ENCODE results near the gene SULT1A1. TPM values are rescaled to one million over a fixed set of nuclear protein-coding genes. Genes with fewer than 3 reads are reported as not detected.

SULT1A1 gene
- total and polyA plus RNA-seq, 2 of the 13 experiments (the other 11 are each of a cell fraction or from before 2014, with no cell fraction given) = 114 to 147 TPM

DNA sequence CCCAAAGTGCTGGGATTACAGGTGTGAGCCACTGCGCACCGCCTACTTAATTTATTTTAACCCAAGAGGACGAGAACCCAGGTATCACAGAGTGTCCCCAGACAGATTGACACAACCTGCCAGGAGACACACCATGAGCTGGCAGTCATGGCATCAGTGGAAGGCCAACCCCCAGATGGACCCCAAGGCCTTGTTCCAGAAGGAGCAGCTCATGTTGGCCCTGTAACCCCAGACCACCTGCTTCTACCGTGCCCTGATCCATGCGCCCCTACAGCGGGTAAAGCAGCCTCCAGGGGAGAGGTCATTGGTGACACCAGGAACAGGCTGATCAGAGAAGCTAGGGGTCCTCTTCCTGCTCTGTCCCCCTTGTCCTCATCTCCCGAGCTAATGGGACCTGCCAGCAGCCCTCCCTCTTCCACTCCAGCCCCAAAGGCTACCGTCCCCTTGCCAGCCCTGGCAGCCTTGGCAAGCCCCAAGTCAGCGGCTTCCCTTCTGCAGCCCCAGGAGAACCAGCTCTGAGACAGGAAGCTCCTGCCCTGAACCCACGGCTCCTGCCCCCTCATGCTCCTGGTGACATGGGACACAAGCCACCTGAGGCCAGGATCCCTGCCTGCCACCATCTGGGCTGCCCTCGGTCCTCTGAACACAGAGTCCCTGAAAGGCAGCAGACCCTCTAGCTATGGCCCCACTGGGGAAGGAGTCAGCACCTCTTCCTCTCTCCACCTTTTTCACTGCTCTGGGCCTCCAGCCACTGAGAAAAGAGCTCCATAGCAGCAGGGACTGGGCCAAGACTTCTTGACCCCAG is 6.3 kb downstream of the SULT1A1 start:
- H3K4me1 ChIP-seq (ENCODE audit: insufficient read depth, low read length) = peaks cover 18% of the 10 kb centered on the region
- ATAC-seq (no peak), DNase-seq (ENCODE audit: low spot score) (no peak), FAIRE-seq (no peak)
- H3K4me2 ChIP-seq (ENCODE audit: low read depth, low read length) = no peak overlapping the region
- no peak overlapping the region for H3K9ac ChIP-seq (ENCODE audit: insufficient read depth, low read depth, low read length)
- WGBS (ENCODE audit: low lambda C conversion rate) = 85% methylated on average over 11 of the region's 11 CpGs
- H2AFZ ChIP-seq (ENCODE audit: low read length) = no peak overlapping the region
- no TSS peak for BruUV-seq (replicated peaks)
- no peaks in the 10 kb centered on the region for H3K27me3 ChIP-seq (ENCODE audit: control insufficient read depth in 1 of 2, insufficient read depth in 2 of 2, low read length in 2 of 2)
- POLR2A ChIA-PET = interaction anchor here (0.7 kb wide), 1 partner anchor 9 kb away, joined by 3 read pairs; no protein-coding TSS in a partner anchor
- no peak overlapping the region for H3K4me3 ChIP-seq (replicated peaks in 1 of 3; ENCODE audit: insufficient read depth in 1 of 3, low read depth in 2 of 3, low read length in 3 of 3)
- H3K9me3 ChIP-seq (ENCODE audit: low read length) = no peaks in the 10 kb centered on the region
- peaks cover 0 to 17% of the 10 kb centered on the region in 2 experiments; a peak in 4 of 5 replicates for H3K36me3 ChIP-seq (replicated peaks in 1 of 2; ENCODE audit: control insufficient read depth in 1 of 2, insufficient read depth in 2 of 2, low read length in 2 of 2)
- no peak overlapping the region for H3K27ac ChIP-seq (ENCODE audit: extremely low read length, insufficient read depth, low read length)
- CTCF ChIA-PET (ENCODE audit: low intra/inter-chr PET ratio, low total read pairs) = no interaction called here
- intact Hi-C loops (cut with micrococcal nuclease; ENCODE audit: unreplicated experiment) (no loop called here), in situ Hi-C loops (cut with HindIII; ENCODE audit: extremely low pct_ligation_motif_present, low pct_unique_long_range_greater_than_20kb) (no loop called here)
- H4K20me1 ChIP-seq (ENCODE audit: insufficient read depth, low read length) = no peaks in the 10 kb centered on the region
- peaks cover 2% of the 10 kb centered on the region for H3K79me2 ChIP-seq (ENCODE audit: insufficient read depth, low read length)
- TF ChIP-seq, protein P1, sequence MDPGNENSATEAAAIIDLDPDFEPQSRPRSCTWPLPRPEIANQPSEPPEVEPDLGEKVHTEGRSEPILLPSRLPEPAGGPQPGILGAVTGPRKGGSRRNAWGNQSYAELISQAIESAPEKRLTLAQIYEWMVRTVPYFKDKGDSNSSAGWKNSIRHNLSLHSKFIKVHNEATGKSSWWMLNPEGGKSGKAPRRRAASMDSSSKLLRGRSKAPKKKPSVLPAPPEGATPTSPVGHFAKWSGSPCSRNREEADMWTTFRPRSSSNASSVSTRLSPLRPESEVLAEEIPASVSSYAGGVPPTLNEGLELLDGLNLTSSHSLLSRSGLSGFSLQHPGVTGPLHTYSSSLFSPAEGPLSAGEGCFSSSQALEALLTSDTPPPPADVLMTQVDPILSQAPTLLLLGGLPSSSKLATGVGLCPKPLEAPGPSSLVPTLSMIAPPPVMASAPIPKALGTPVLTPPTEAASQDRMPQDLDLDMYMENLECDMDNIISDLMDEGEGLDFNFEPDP (CRISPR knock-in tag; conservative IDR thresholded peaks at IDR 0.05) = no peak
- TF ChIP-seq ZNF335 (CRISPR knock-in tag; IDR thresholded peaks at IDR 0.05) (no peak), ZFP36L1 (CRISPR knock-in tag; IDR thresholded peaks at IDR 0.05) (no peak), ZNF225 (CRISPR knock-in tag; IDR thresholded peaks at IDR 0.05) (0 out of 2 replicates have a peak, but pooled peaks have one; percentile 19), ZNF17 (CRISPR knock-in tag; IDR thresholded peaks at IDR 0.05) (no peak), YEATS4 (CRISPR knock-in tag; IDR thresholded peaks at IDR 0.05; ENCODE audit: borderline replicate concordance) (no peak), MIXL1 (CRISPR knock-in tag; IDR thresholded peaks at IDR 0.05) (no peak), AGO2 (optimal IDR thresholded peaks at IDR 0.05; ENCODE audit: low read depth, low read length) (peak; percentile 91), ZNF709 (CRISPR knock-in tag; IDR thresholded peaks at IDR 0.05) (0 out of 2 replicates have a peak, but pooled peaks have one; percentile 43), IKZF1 (IDR thresholded peaks at IDR 0.05) (no peak), ZC3H13 (CRISPR knock-in tag; IDR thresholded peaks at IDR 0.05) (peak; percentile 79), ZNF547 (CRISPR knock-in tag; IDR thresholded peaks at IDR 0.05) (peak; percentile 53; the same call in 1 of the 2 replicates)
- TF ChIP-seq, protein P2, sequence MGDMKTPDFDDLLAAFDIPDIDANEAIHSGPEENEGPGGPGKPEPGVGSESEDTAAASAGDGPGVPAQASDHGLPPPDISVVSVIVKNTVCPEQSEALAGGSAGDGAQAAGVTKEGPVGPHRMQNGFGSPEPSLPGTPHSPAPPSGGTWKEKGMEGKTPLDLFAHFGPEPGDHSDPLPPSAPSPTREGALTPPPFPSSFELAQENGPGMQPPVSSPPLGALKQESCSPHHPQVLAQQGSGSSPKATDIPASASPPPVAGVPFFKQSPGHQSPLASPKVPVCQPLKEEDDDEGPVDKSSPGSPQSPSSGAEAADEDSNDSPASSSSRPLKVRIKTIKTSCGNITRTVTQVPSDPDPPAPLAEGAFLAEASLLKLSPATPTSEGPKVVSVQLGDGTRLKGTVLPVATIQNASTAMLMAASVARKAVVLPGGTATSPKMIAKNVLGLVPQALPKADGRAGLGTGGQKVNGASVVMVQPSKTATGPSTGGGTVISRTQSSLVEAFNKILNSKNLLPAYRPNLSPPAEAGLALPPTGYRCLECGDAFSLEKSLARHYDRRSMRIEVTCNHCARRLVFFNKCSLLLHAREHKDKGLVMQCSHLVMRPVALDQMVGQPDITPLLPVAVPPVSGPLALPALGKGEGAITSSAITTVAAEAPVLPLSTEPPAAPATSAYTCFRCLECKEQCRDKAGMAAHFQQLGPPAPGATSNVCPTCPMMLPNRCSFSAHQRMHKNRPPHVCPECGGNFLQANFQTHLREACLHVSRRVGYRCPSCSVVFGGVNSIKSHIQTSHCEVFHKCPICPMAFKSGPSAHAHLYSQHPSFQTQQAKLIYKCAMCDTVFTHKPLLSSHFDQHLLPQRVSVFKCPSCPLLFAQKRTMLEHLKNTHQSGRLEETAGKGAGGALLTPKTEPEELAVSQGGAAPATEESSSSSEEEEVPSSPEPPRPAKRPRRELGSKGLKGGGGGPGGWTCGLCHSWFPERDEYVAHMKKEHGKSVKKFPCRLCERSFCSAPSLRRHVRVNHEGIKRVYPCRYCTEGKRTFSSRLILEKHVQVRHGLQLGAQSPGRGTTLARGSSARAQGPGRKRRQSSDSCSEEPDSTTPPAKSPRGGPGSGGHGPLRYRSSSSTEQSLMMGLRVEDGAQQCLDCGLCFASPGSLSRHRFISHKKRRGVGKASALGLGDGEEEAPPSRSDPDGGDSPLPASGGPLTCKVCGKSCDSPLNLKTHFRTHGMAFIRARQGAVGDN (CRISPR knock-in tag; IDR thresholded peaks at IDR 0.05) = peak; percentile 42
- TF ChIP-seq, protein P3, sequence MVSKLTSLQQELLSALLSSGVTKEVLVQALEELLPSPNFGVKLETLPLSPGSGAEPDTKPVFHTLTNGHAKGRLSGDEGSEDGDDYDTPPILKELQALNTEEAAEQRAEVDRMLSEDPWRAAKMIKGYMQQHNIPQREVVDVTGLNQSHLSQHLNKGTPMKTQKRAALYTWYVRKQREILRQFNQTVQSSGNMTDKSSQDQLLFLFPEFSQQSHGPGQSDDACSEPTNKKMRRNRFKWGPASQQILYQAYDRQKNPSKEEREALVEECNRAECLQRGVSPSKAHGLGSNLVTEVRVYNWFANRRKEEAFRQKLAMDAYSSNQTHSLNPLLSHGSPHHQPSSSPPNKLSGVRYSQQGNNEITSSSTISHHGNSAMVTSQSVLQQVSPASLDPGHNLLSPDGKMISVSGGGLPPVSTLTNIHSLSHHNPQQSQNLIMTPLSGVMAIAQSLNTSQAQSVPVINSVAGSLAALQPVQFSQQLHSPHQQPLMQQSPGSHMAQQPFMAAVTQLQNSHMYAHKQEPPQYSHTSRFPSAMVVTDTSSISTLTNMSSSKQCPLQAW (CRISPR knock-in tag; IDR thresholded peaks at IDR 0.05) = 0 out of 2 replicates have a peak, but pooled peaks have one; percentile 27
- TF ChIP-seq, protein P4, sequence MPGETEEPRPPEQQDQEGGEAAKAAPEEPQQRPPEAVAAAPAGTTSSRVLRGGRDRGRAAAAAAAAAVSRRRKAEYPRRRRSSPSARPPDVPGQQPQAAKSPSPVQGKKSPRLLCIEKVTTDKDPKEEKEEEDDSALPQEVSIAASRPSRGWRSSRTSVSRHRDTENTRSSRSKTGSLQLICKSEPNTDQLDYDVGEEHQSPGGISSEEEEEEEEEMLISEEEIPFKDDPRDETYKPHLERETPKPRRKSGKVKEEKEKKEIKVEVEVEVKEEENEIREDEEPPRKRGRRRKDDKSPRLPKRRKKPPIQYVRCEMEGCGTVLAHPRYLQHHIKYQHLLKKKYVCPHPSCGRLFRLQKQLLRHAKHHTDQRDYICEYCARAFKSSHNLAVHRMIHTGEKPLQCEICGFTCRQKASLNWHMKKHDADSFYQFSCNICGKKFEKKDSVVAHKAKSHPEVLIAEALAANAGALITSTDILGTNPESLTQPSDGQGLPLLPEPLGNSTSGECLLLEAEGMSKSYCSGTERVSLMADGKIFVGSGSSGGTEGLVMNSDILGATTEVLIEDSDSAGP (CRISPR knock-in tag; IDR thresholded peaks at IDR 0.05; ENCODE audit: borderline replicate concordance) = 0 out of 2 replicates have a peak, but pooled peaks have one; percentile 36
